HEK293 (cell line): ENCODE data around the gene KIAA0232.

Experiments used
- MEIS1 ChIP-seq: sonication (generic); formaldehyde crosslinking; IDR thresholded peaks from 2 replicates; pipeline ENCODE4 v1.8.1; 2022; ENCODE audit warnings: missing genetic modification reagents, mild to moderate bottlenecking, borderline replicate concordance
- ZBTB21 ChIP-seq: fragments of 450-650 bp; formaldehyde crosslinking; IDR thresholded peaks from 2 replicates; pipeline ENCODE4 v1.5.1; 2017; ENCODE audit warnings: missing biosample characterization, missing genetic modification characterization
- ZNF146 ChIP-seq: fragments of 450-650 bp; formaldehyde crosslinking; IDR thresholded peaks from 2 replicates; pipeline ENCODE4 v1.5.1; 2016; ENCODE audit warnings: missing biosample characterization, missing genetic modification characterization
- ZNF169 ChIP-seq: fragments of 450-650 bp; formaldehyde crosslinking; IDR thresholded peaks from 2 replicates; pipeline ENCODE4 v1.5.1; 2016; ENCODE audit warnings: missing biosample characterization, missing genetic modification characterization
- ZNF202 ChIP-seq: fragments of 450-650 bp; formaldehyde crosslinking; IDR thresholded peaks from 2 replicates; pipeline ENCODE4 v1.5.1; 2016; ENCODE audit warnings: missing biosample characterization, missing genetic modification characterization, borderline replicate concordance
- ZNF239 ChIP-seq: fragments of 450-650 bp; formaldehyde crosslinking; IDR thresholded peaks from 2 replicates; pipeline ENCODE4 v1.5.1; 2016; ENCODE audit warnings: missing biosample characterization, missing genetic modification characterization
- ZNF324 ChIP-seq: fragments of 450-650 bp; formaldehyde crosslinking; IDR thresholded peaks from 2 replicates; pipeline ENCODE4 v1.5.1; 2016; ENCODE audit warnings: missing biosample characterization, missing genetic modification characterization
- ZNF658 ChIP-seq: fragments of 450-650 bp; formaldehyde crosslinking; IDR thresholded peaks from 2 replicates; pipeline ENCODE4; 2016; ENCODE audit warnings: missing biosample characterization, missing genetic modification characterization
- ZNF776 ChIP-seq: fragments of 450-650 bp; formaldehyde crosslinking; IDR thresholded peaks from 2 replicates; pipeline ENCODE4 v1.5.0; 2017; ENCODE audit warnings: missing biosample characterization, missing genetic modification characterization, borderline replicate concordance
- ZNF830 ChIP-seq: fragments of 450-650 bp; IDR thresholded peaks from 2 replicates; pipeline ENCODE4 v1.5.0; 2018; ENCODE audit warnings: missing biosample characterization, missing genetic modification characterization, low read depth, mild to moderate bottlenecking, moderate library complexity
- ZSCAN16 ChIP-seq: fragments of 450-650 bp; formaldehyde crosslinking; IDR thresholded peaks from 2 replicates; pipeline ENCODE4 v1.5.1; 2016; ENCODE audit warnings: missing biosample characterization, missing genetic modification characterization
- TF ChIP-seq, protein P1 (sequence below): fragments of 450-650 bp; formaldehyde crosslinking; IDR thresholded peaks from 2 replicates; pipeline ENCODE4 v1.5.1; 2016; ENCODE audit warnings: missing biosample characterization, missing genetic modification characterization
- TF ChIP-seq, protein P2 (sequence below): fragments of 450-650 bp; formaldehyde crosslinking; IDR thresholded peaks from 2 replicates; pipeline ENCODE4 v1.5.1; 2016; ENCODE audit warnings: missing biosample characterization, missing genetic modification characterization
- TF ChIP-seq, protein P3 (sequence below): fragments of 450-650 bp; formaldehyde crosslinking; IDR thresholded peaks from 2 replicates; pipeline ENCODE4 v1.5.1; 2016; ENCODE audit warnings: missing biosample characterization, missing genetic modification characterization

DNA sequence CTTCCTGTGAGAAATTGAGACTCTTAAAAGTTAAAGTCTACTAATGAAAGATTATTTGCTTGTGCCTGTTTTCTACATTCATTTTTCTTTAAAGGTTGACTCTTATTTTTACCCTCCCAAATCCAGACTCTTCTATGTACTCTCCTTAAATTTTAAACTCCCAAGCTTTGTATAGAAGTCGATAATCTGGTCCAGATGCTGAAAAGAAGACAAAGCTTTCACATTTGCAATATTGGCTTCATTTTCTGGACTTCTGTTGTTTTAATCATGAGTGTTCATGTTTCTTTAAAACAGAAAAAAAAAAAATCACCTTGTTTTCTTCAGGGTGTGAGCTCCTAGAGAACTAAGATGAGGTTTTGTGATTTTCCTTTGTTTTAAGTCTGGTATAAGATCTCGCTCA lies 73.9 kb downstream of the KIAA0232 start:
- TF ChIP-seq ZNF169 = no peak
- TF ChIP-seq, protein P1, sequence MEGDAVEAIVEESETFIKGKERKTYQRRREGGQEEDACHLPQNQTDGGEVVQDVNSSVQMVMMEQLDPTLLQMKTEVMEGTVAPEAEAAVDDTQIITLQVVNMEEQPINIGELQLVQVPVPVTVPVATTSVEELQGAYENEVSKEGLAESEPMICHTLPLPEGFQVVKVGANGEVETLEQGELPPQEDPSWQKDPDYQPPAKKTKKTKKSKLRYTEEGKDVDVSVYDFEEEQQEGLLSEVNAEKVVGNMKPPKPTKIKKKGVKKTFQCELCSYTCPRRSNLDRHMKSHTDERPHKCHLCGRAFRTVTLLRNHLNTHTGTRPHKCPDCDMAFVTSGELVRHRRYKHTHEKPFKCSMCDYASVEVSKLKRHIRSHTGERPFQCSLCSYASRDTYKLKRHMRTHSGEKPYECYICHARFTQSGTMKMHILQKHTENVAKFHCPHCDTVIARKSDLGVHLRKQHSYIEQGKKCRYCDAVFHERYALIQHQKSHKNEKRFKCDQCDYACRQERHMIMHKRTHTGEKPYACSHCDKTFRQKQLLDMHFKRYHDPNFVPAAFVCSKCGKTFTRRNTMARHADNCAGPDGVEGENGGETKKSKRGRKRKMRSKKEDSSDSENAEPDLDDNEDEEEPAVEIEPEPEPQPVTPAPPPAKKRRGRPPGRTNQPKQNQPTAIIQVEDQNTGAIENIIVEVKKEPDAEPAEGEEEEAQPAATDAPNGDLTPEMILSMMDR = no peak
- TF ChIP-seq ZNF239 = no peak
- TF ChIP-seq, protein P2, sequence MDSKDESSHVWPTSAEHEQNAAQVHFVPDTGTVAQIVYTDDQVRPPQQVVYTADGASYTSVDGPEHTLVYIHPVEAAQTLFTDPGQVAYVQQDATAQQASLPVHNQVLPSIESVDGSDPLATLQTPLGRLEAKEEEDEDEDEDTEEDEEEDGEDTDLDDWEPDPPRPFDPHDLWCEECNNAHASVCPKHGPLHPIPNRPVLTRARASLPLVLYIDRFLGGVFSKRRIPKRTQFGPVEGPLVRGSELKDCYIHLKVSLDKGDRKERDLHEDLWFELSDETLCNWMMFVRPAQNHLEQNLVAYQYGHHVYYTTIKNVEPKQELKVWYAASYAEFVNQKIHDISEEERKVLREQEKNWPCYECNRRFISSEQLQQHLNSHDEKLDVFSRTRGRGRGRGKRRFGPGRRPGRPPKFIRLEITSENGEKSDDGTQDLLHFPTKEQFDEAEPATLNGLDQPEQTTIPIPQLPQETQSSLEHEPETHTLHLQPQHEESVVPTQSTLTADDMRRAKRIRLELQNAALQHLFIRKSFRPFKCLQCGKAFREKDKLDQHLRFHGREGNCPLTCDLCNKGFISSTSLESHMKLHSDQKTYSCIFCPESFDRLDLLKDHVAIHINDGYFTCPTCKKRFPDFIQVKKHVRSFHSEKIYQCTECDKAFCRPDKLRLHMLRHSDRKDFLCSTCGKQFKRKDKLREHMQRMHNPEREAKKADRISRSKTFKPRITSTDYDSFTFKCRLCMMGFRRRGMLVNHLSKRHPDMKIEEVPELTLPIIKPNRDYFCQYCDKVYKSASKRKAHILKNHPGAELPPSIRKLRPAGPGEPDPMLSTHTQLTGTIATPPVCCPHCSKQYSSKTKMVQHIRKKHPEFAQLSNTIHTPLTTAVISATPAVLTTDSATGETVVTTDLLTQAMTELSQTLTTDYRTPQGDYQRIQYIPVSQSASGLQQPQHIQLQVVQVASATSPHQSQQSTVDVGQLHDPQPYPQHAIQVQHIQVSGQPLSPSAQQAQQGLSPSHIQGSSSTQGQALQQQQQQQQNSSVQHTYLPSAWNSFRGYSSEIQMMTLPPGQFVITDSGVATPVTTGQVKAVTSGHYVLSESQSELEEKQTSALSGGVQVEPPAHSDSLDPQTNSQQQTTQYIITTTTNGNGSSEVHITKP = no peak
- no peak for TF ChIP-seq ZSCAN16 (tag by site-specific recombination)
- TF ChIP-seq ZNF324 (tag by site-specific recombination) = no peak
- no peak for TF ChIP-seq ZNF830 (tag by site-specific recombination)
- TF ChIP-seq ZBTB21 (tag by site-specific recombination) = no peak
- TF ChIP-seq ZNF658 (tag by site-specific recombination) = no peak
- TF ChIP-seq, protein P3, sequence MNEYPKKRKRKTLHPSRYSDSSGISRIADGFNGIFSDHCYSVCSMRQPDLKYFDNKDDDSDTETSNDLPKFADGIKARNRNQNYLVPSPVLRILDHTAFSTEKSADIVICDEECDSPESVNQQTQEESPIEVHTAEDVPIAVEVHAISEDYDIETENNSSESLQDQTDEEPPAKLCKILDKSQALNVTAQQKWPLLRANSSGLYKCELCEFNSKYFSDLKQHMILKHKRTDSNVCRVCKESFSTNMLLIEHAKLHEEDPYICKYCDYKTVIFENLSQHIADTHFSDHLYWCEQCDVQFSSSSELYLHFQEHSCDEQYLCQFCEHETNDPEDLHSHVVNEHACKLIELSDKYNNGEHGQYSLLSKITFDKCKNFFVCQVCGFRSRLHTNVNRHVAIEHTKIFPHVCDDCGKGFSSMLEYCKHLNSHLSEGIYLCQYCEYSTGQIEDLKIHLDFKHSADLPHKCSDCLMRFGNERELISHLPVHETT (tag by site-specific recombination) = no peak
- no peak for TF ChIP-seq ZNF146 (tag by site-specific recombination)
- no peak for TF ChIP-seq MEIS1 (CRISPR knock-in tag)
- TF ChIP-seq ZNF776 (tag by site-specific recombination) = no peak
- TF ChIP-seq ZNF202 (tag by site-specific recombination) = no peak
